ENCODE measurements around the gene DPP7.

The DPP7 gene

GRCh38 chr9:137114613-137115393 lies at the start of gene DPP7:
Gene DPP7 (minus strand): TSS chr9:137114733. CDS start chr9:137114713, 20 bp downstream.
- peak; percentile 50 for DNase-seq

- no peak for DNase-seq
Observed at GRCh38 chr9:137163805-137164204, 49.3 kb upstream of the DPP7 start.

- DNase-seq: no peak
Observed at GRCh38 chr9:137163365-137163715, 48.8 kb upstream of the DPP7 start.

- peak; percentile 25 for DNase-seq
Observed at GRCh38 chr9:137162505-137163364, 48.2 kb upstream of the DPP7 start.

GRCh38 chr9:137161558-137162486 lies 47.3 kb upstream of the DPP7 start:
- no peak for DNase-seq

GRCh38 chr9:137160716-137161557 lies 46.4 kb upstream of the DPP7 start:
- peak; percentile 65 for DNase-seq

GRCh38 chr9:137160054-137160425 lies 45.5 kb upstream of the DPP7 start:
- no peak for DNase-seq

- no peak for DNase-seq
Observed at GRCh38 chr9:137159105-137160053, 44.8 kb upstream of the DPP7 start.

GRCh38 chr9:137158625-137159024 lies 44.1 kb upstream of the DPP7 start:
- no peak for DNase-seq

- no peak for DNase-seq
Observed at GRCh38 chr9:137157618-137158415, 43.3 kb upstream of the DPP7 start.

GRCh38 chr9:137156567-137157375 lies 42.2 kb upstream of the DPP7 start:
- DNase-seq: no peak

- no peak for DNase-seq
Observed at GRCh38 chr9:137152844-137153405, 38.4 kb upstream of the DPP7 start.

GRCh38 chr9:137150617-137151457 lies 36.3 kb upstream of the DPP7 start:
- DNase-seq: no peak

- DNase-seq: no peak
Observed at GRCh38 chr9:137149942-137150616, 35.5 kb upstream of the DPP7 start.

- no peak for DNase-seq
Observed at GRCh38 chr9:137149363-137149762, 34.8 kb upstream of the DPP7 start.

- no peak for DNase-seq
Observed at GRCh38 chr9:137148661-137149060, 34.1 kb upstream of the DPP7 start.

- DNase-seq: no peak
Observed at GRCh38 chr9:137148242-137148641, 33.7 kb upstream of the DPP7 start.
